Panc1 (cell line): ENCODE results near the gene LRMDA. TPM values are rescaled to one million over a fixed set of nuclear protein-coding genes. Genes with fewer than 3 reads are reported as not detected.

Experiments
- ATAC-seq: fragments of 200-7000 bp; cut with Tn5 transposase; 2 replicates; pipeline ENCODE4 v1.9.1; 2020; ENCODE audit warnings: mild to moderate bottlenecking, moderate library complexity
- BruUV-seq: library from RNA; stranded (reverse); fragments of 400-500 nt; replicated peaks from 2 replicates; lab custom pipeline; 2021; lab: Mats Ljungman, UMichigan
- CTCF ChIA-PET: fragments of 300-600 bp; sonication (Branson Sonifier 250); formaldehyde crosslinking; loops from one replicate; lab custom pipeline; 2022; ENCODE audit warnings: antibody characterized with exemption; lab: Charles Lee
- POLR2A ChIA-PET: fragments of 300-600 bp; sonication (Branson Sonifier 250); formaldehyde crosslinking; loops from one replicate; lab custom pipeline; 2022; ENCODE audit warnings: antibody characterized with exemption; lab: Charles Lee
- DNase-seq: peaks from one replicate; pipeline ENCODE4 v3.0.0-alpha.2; 2010; ENCODE audit warnings: low read depth, low spot score
- H3K27ac ChIP-seq: 2 replicates; pipeline ENCODE4 v1.5.1; 2011; ENCODE audit warnings: mild to moderate bottlenecking, low read length, inconsistent platforms
- H3K27me3 ChIP-seq: fragments of 200-500 bp; sonication (Bioruptor generic); 2 replicates; pipeline ENCODE4 v1.6.0; 2014; ENCODE audit warnings: low read length, inconsistent platforms; ENCODE audit not compliant: control insufficient read depth, insufficient read depth
- H3K36me3 ChIP-seq: fragments of 200-500 bp; sonication (Bioruptor generic); 2 replicates; pipeline ENCODE4 v1.5.1; 2014; ENCODE audit warnings: inconsistent platforms, mild to moderate bottlenecking, low read length, moderate library complexity; ENCODE audit not compliant: control insufficient read depth, insufficient read depth
- H3K4me1 ChIP-seq: 2 replicates; pipeline ENCODE4 v1.5.1; 2011; ENCODE audit warnings: inconsistent platforms, mild to moderate bottlenecking, low read length, moderate library complexity; ENCODE audit not compliant: control insufficient read depth, insufficient read depth
- H3K4me3 ChIP-seq, 2 experiments: 2 replicates each; pipeline ENCODE4 v1.5.1; 2011 to 2012; ENCODE audit warnings: low read depth in 2 of 2, low read length in 2 of 2, mild to moderate bottlenecking in 2 of 2, inconsistent platforms in 1 of 2, moderate library complexity in 1 of 2
- H3K9me3 ChIP-seq: fragments of 200-500 bp; sonication (Bioruptor generic); 2 replicates; pipeline ENCODE4 v1.5.1; 2014; ENCODE audit warnings: low read depth, mild to moderate bottlenecking, inconsistent platforms, low read length, moderate library complexity; ENCODE audit not compliant: control insufficient read depth, insufficient read depth
- CTCF ChIP-seq: fragments of 450-650 bp; IDR thresholded peaks from 2 replicates; pipeline ENCODE4 v1.5.1; 2017; ENCODE audit warnings: mild to moderate bottlenecking
- POLR2AphosphoS5 ChIP-seq: IDR thresholded peaks from 2 replicates; pipeline ENCODE4 v1.6.1; 2012; ENCODE audit warnings: mild to moderate bottlenecking, low read depth, low read length, moderate library complexity
- REST ChIP-seq, 2 experiments: IDR thresholded peaks; 2 replicates each; pipeline ENCODE4 v1.6.1; 2011 to 2012; ENCODE audit warnings: low read depth in 2 of 2, control low read depth in 1 of 2, low read length in 1 of 2, mild to moderate bottlenecking in 1 of 2, moderate library complexity in 1 of 2; ENCODE audit not compliant: insufficient read depth in 1 of 2
- SIN3A ChIP-seq: IDR thresholded peaks from 2 replicates; pipeline ENCODE4 v1.6.1; 2012; ENCODE audit warnings: low read depth, mild to moderate bottlenecking, low read length, moderate library complexity, borderline replicate concordance; ENCODE audit not compliant: insufficient read depth
- TCF7L2 ChIP-seq: IDR thresholded peaks from 2 replicates; pipeline ENCODE4 v1.6.1; 2011; ENCODE audit warnings: mild to moderate bottlenecking, low read depth, low read length, inconsistent platforms
- in situ Hi-C: cut with HindIII; loops from 2 replicates; pipeline ENCODE4 v1.10.0; 2016; ENCODE audit warnings: low sequenced_read_pairs, low pct_unique_long_range_greater_than_20kb
- intact Hi-C: fragments of 100-400 bp; cut with micrococcal nuclease; formaldehyde crosslinking; loops from one replicate; pipeline ENCODE4 v1.10.0; 2022; ENCODE audit not compliant: unreplicated experiment
- total RNA-seq: library from RNA; stranded (reverse); gene quantifications from one replicate; pipeline ENCODE4 v1.2.1, GENCODE V29; 2021; ENCODE audit not compliant: unreplicated experiment

Gene LRMDA
- total RNA-seq, 1 experiment from 2014 or later: 1.2 TPM

GRCh38 chr10:75586814-75587213, 155.4 kb downstream of the LRMDA start:
- intact Hi-C loops: no loop called here
- in situ Hi-C loops: no loop called here
- DNase-seq (no peak), ATAC-seq (no peak)
- no peaks in the 10 kb centered on the region for H3K9me3 ChIP-seq
- H3K27me3 ChIP-seq: no peaks in the 10 kb centered on the region
- CTCF ChIA-PET: no interaction called here
- no TSS peak for BruUV-seq
- H3K4me1 ChIP-seq: no peaks in the 10 kb centered on the region
- no peak overlapping the region for H3K4me3 ChIP-seq
- H3K36me3 ChIP-seq: no peaks in the 10 kb centered on the region
- POLR2A ChIA-PET: no interaction called here
- TF ChIP-seq CTCF (no peak), SIN3A (no peak), POLR2AphosphoS5 (no peak), TCF7L2 (no peak), REST (IDR thresholded peaks at IDR 0.05; ENCODE audit: insufficient read depth in 1 of 2, low read depth in 2 of 2, low read length in 1 of 2) (no peak)
- no peak overlapping the region for H3K27ac ChIP-seq

- CTCF ChIA-PET: no interaction called here
- intact Hi-C loops (no loop called here), in situ Hi-C loops (no loop called here)
- Histone ChIP-seq H3K27me3 (peaks cover under 1% of the 10 kb centered on the region; the same call in 1 of the 2 replicates), H3K4me1 (no peaks in the 10 kb centered on the region), H3K27ac (no peak overlapping the region), H3K4me3 (no peak overlapping the region), H3K36me3 (no peaks in the 10 kb centered on the region), H3K9me3 (no peaks in the 10 kb centered on the region)
- ATAC-seq (no peak), DNase-seq (no peak)
- TF ChIP-seq CTCF (no peak), POLR2AphosphoS5 (no peak), TCF7L2 (no peak), SIN3A (no peak), REST (IDR thresholded peaks at IDR 0.05; ENCODE audit: insufficient read depth in 1 of 2, low read depth in 2 of 2, low read length in 1 of 2) (no peak)
- no TSS peak for BruUV-seq
- POLR2A ChIA-PET: no interaction called here
Measured at GRCh38 chr10:75588031-75588430, 156.6 kb downstream of the LRMDA start.
